Gastrocnemius medialis (tissue), 4 donors: ENCODE data around the gene PIK3R2.

Experiments used
- POLR2A ChIP-seq, 2 donors: fragments of 450-650 bp; IDR thresholded peaks; one replicate each; pipeline ENCODE4 v1.6.1; 2017; ENCODE audit warnings: antibody characterized with exemption in 2 of 2, mild to moderate bottlenecking in 2 of 2, moderate library complexity in 2 of 2
- TF ChIP-seq, protein P1 (sequence below), 5 experiments: fragments of 450-650 bp in 3 of 5; fragments of 200-600 bp in 2 of 5; sonication (generic) in 2 of 5; IDR thresholded peaks in 4 of 5; conservative IDR thresholded peaks in 1 of 5; 1 replicate in 4 of 5; 2 replicates in 1 of 5; pipeline ENCODE4 v1.5.1; 2016 to 2019; ENCODE audit warnings: antibody characterized with exemption in 5 of 5, mild to moderate bottlenecking in 3 of 5, moderate library complexity in 3 of 5

DNA sequence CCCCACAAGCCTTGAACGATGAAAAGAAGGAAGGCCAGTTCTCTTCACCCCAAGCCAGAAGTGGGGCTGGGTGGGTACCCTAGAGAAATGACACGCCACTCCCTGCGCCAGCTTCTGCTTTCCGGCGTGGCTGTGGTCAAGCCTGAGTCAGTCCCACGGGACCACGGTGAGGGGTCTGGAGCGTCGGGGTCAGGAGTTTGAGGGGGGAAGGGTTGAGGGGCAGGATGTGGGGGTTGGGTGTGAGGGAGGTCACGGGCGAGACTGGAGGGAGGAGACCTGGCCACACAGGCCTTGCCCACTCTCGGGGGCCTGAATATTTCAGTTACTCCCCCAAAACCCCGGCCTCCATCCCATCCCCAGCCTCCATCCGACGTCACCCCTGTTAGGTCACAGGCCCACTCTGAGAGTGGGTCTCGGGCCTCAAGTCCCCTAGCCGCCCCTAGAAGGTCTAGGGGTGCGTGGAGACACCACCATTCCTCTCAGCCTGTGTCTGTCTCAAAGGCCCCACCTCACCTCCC is 20.1 kb downstream of the PIK3R2 start:
- TF ChIP-seq, protein P1, sequence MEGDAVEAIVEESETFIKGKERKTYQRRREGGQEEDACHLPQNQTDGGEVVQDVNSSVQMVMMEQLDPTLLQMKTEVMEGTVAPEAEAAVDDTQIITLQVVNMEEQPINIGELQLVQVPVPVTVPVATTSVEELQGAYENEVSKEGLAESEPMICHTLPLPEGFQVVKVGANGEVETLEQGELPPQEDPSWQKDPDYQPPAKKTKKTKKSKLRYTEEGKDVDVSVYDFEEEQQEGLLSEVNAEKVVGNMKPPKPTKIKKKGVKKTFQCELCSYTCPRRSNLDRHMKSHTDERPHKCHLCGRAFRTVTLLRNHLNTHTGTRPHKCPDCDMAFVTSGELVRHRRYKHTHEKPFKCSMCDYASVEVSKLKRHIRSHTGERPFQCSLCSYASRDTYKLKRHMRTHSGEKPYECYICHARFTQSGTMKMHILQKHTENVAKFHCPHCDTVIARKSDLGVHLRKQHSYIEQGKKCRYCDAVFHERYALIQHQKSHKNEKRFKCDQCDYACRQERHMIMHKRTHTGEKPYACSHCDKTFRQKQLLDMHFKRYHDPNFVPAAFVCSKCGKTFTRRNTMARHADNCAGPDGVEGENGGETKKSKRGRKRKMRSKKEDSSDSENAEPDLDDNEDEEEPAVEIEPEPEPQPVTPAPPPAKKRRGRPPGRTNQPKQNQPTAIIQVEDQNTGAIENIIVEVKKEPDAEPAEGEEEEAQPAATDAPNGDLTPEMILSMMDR (IDR thresholded peaks at IDR 0.05 in 4 of 5, conservative IDR thresholded peaks at IDR 0.05 in 1 of 5): no peak
- no peak for TF ChIP-seq POLR2A (IDR thresholded peaks at IDR 0.05)
